ENCODE data around the gene DAB2. TPM values are rescaled to one million over a fixed set of nuclear protein-coding genes. Genes with fewer than 3 reads are reported as not detected.

DAB2 gene
- total and polyA plus RNA-seq, 7 donors: 4.1 to 37.1 (median 13.5) TPM

GRCh38 chr5:39440192-39440957 is 15.6 kb upstream of the DAB2 start:
- no peak for DNase-seq
- Histone ChIP-seq H3K36me3 (ENCODE audit: insufficient read depth in 1 of 2, low read depth in 1 of 2) (no peaks in the 10 kb centered on the region), H3K4me1 (no peaks in the 10 kb centered on the region), H3K27me3 (ENCODE audit: insufficient read depth in 3 of 3, low read length in 2 of 3) (no peaks in the 10 kb centered on the region), H3K27ac (no peak overlapping the region), H3K9me3 (no peaks in the 10 kb centered on the region), H3K4me3 (no peak overlapping the region)
- 64 to 73% (median 71%) methylated on average over 3 of the region's 3 CpGs for WGBS, 3 donors
- no peak for ATAC-seq
- intact Hi-C loops (cut with DNase I): no loop called here
- TF ChIP-seq, protein P1, sequence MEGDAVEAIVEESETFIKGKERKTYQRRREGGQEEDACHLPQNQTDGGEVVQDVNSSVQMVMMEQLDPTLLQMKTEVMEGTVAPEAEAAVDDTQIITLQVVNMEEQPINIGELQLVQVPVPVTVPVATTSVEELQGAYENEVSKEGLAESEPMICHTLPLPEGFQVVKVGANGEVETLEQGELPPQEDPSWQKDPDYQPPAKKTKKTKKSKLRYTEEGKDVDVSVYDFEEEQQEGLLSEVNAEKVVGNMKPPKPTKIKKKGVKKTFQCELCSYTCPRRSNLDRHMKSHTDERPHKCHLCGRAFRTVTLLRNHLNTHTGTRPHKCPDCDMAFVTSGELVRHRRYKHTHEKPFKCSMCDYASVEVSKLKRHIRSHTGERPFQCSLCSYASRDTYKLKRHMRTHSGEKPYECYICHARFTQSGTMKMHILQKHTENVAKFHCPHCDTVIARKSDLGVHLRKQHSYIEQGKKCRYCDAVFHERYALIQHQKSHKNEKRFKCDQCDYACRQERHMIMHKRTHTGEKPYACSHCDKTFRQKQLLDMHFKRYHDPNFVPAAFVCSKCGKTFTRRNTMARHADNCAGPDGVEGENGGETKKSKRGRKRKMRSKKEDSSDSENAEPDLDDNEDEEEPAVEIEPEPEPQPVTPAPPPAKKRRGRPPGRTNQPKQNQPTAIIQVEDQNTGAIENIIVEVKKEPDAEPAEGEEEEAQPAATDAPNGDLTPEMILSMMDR (IDR thresholded peaks at IDR 0.05): no peak

- DNase-seq (no peak), ATAC-seq (no peak)
- no peaks in the 10 kb centered on the region for H3K4me1 ChIP-seq
- no peaks in the 10 kb centered on the region for H3K27me3 ChIP-seq (ENCODE audit: insufficient read depth in 3 of 3, low read length in 2 of 3)
- 68 to 76% (median 74%) methylated on average over 3 of the region's 3 CpGs for WGBS, 3 donors
- TF ChIP-seq, protein P1 (IDR thresholded peaks at IDR 0.05): no peak
- no peaks in the 10 kb centered on the region for H3K9me3 ChIP-seq
- intact Hi-C loops (cut with DNase I): no loop called here
- H3K27ac ChIP-seq: no peak overlapping the region
- no peaks in the 10 kb centered on the region for H3K36me3 ChIP-seq (ENCODE audit: insufficient read depth in 1 of 2, low read depth in 1 of 2)
- no peak overlapping the region for H3K4me3 ChIP-seq
These were observed 14.9 kb upstream of the DAB2 start for GRCh38 chr5:39439582-39440162.

GRCh38 chr5:39437467-39437866 is 12.7 kb upstream of the DAB2 start:
- 8 to 18% (median 10%) methylated on average over 1 of the region's 1 CpG for WGBS, 3 donors
- intact Hi-C loops (cut with DNase I): no loop called here
- Histone ChIP-seq H3K9me3 (no peaks in the 10 kb centered on the region), H3K4me1 (no peaks in the 10 kb centered on the region), H3K27me3 (ENCODE audit: insufficient read depth in 3 of 3, low read length in 2 of 3) (no peaks in the 10 kb centered on the region), H3K36me3 (ENCODE audit: insufficient read depth in 1 of 2, low read depth in 1 of 2) (no peaks in the 10 kb centered on the region), H3K27ac (no peak overlapping the region), H3K4me3 (no peak overlapping the region)
- TF ChIP-seq, protein P1 (IDR thresholded peaks at IDR 0.05): no peak
- DNase-seq (no peak), ATAC-seq (no peak)

DNA sequence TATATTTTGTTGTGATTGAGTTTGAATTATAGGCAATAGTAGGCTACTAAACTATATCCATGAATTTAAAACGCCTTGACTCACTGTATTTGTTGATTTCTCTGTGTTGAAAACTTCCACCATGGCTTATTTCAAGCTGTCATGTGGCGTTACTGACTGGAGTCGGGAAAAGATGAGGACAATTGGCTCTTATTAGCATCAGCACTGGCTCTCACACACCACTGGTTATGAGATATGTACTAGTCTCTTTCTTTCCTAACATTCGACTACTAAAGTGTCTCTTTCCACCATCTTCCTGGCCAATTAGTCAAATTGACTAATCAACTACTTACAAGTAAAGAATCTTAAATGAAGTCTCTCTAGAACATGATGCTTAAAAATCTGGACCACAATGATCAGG is 9.1 kb upstream of the DAB2 start:
- DNase-seq: no peak
- TF ChIP-seq, protein P1 (IDR thresholded peaks at IDR 0.05): no peak
- Histone ChIP-seq H3K4me1 (no peaks in the 10 kb centered on the region), H3K9me3 (no peaks in the 10 kb centered on the region), H3K27ac (no peak overlapping the region), H3K27me3 (ENCODE audit: insufficient read depth in 3 of 3, low read length in 2 of 3) (no peaks in the 10 kb centered on the region), H3K4me3 (no peak overlapping the region), H3K36me3 (ENCODE audit: insufficient read depth in 1 of 2, low read depth in 1 of 2) (no peaks in the 10 kb centered on the region)
- WGBS, 3 donors: 50 to 67% (median 64%) methylated on average over 4 of the region's 4 CpGs
- no peak for ATAC-seq
- intact Hi-C loops (cut with DNase I): no loop called here

Measured in psoas muscle (tissue), 8 donors.